ENCODE results near the gene HAGH. TPM values are rescaled to one million over a fixed set of nuclear protein-coding genes. Genes with fewer than 3 reads are reported as not detected.
A peak's percentile ranks its signal among the peaks of the same experiment; 100 is the strongest.

The HAGH gene
- total RNA-seq, 2 experiments from 2014 or later, result 26.9 to 29.9 TPM

- Histone ChIP-seq H2AFZ (ENCODE audit: low read length) (no peak overlapping the region), H4K20me1 (ENCODE audit: insufficient read depth, low read length) (no peaks in the 10 kb centered on the region), H3K27ac (ENCODE audit: low read depth, low read length, poor library complexity, severe bottlenecking) (no peak overlapping the region), H3K79me2 (ENCODE audit: insufficient read depth, low read depth, low read length) (no peaks in the 10 kb centered on the region), H3K4me1 (ENCODE audit: insufficient read depth, low read length, poor library complexity, severe bottlenecking) (peaks cover 23% of the 10 kb centered on the region), H3K4me3 (ENCODE audit: low read depth, low read length, poor library complexity, severe bottlenecking) (peak overlapping the region; percentile 78), H3K36me3 (ENCODE audit: insufficient read depth, low read length) (no peaks in the 10 kb centered on the region), H3K9me2 (ENCODE audit: insufficient read depth, low read length) (no peaks in the 10 kb centered on the region), H3K4me2 (ENCODE audit: low read length) (peak overlapping the region; percentile 76; the same call in 1 of the 2 replicates), H3K9me3 (ENCODE audit: low read length) (no peaks in the 10 kb centered on the region)
- TF ChIP-seq CTCF (conservative IDR thresholded peaks at IDR 0.05; ENCODE audit: low read length) (no peak), EZH2phosphoT487 (IDR thresholded peaks at IDR 0.05; ENCODE audit: borderline replicate concordance, low read depth, low read length) (no peak)
- no TSS peak for BruUV-seq (replicated peaks)
- intact Hi-C loops (cut with micrococcal nuclease; ENCODE audit: unreplicated experiment), result loop anchor here (5.0 kb wide), 1 partner anchor 43 kb away; the partner anchor contains the start of genes NUBP2 and SPSB3
- DNase-seq (ENCODE audit: low spot score), result no peak
- POLR2A ChIA-PET, result no interaction called here
- CTCF ChIA-PET (ENCODE audit: unreplicated experiment), result no interaction called here
Measured at GRCh38 chr16:1825381-1825863, 1.2 kb downstream of the HAGH start.

- Histone ChIP-seq H3K9me3 (ENCODE audit: low read length) (no peaks in the 10 kb centered on the region), H3K9me2 (ENCODE audit: insufficient read depth, low read length) (no peaks in the 10 kb centered on the region), H3K4me3 (ENCODE audit: low read depth, low read length, poor library complexity, severe bottlenecking) (no peak overlapping the region), H2AFZ (ENCODE audit: low read length) (no peak overlapping the region), H3K79me2 (ENCODE audit: insufficient read depth, low read depth, low read length) (no peaks in the 10 kb centered on the region), H3K27ac (ENCODE audit: low read depth, low read length, poor library complexity, severe bottlenecking) (no peak overlapping the region), H3K36me3 (ENCODE audit: insufficient read depth, low read length) (no peaks in the 10 kb centered on the region), H3K4me1 (ENCODE audit: insufficient read depth, low read length, poor library complexity, severe bottlenecking) (peaks cover 17% of the 10 kb centered on the region), H4K20me1 (ENCODE audit: insufficient read depth, low read length) (no peaks in the 10 kb centered on the region), H3K4me2 (ENCODE audit: low read length) (no peak overlapping the region)
- BruUV-seq (replicated peaks), result no TSS peak
- intact Hi-C loops (cut with micrococcal nuclease; ENCODE audit: unreplicated experiment), result no loop called here
- TF ChIP-seq CTCF (conservative IDR thresholded peaks at IDR 0.05; ENCODE audit: low read length) (peak; percentile 73), EZH2phosphoT487 (IDR thresholded peaks at IDR 0.05; ENCODE audit: borderline replicate concordance, low read depth, low read length) (no peak)
- ChIA-PET CTCF (ENCODE audit: unreplicated experiment) (no interaction called here), POLR2A (interaction anchor here (0.7 kb wide), 1 partner anchor 1454 kb away, joined by 5 read pairs; the partner anchor contains the start of gene MRPL28)
- peak; percentile 66 for DNase-seq (ENCODE audit: low spot score)
Measured at GRCh38 chr16:1823821-1824220, 2.8 kb downstream of the HAGH start.

- ChIA-PET POLR2A (interaction anchor here (0.5 kb wide), 1 partner anchor 118 kb away, joined by 3 read pairs; no protein-coding TSS in a partner anchor), CTCF (ENCODE audit: unreplicated experiment) (interaction anchor here (0.6 kb wide), 1 partner anchor 106 kb away, joined by 3 read pairs; no protein-coding TSS in a partner anchor)
- DNase-seq (ENCODE audit: low spot score), result no peak
- no peaks in the 10 kb centered on the region for H3K9me3 ChIP-seq (ENCODE audit: low read length)
- intact Hi-C loops (cut with micrococcal nuclease; ENCODE audit: unreplicated experiment), result no loop called here
- H3K4me3 ChIP-seq (ENCODE audit: low read depth, low read length, poor library complexity, severe bottlenecking), result no peak overlapping the region
- no peak overlapping the region for H2AFZ ChIP-seq (ENCODE audit: low read length)
- no TSS peak for BruUV-seq (replicated peaks)
- H3K4me1 ChIP-seq (ENCODE audit: insufficient read depth, low read length, poor library complexity, severe bottlenecking), result peaks cover 9% of the 10 kb centered on the region
- H3K36me3 ChIP-seq (ENCODE audit: insufficient read depth, low read length), result no peaks in the 10 kb centered on the region
- H3K79me2 ChIP-seq (ENCODE audit: insufficient read depth, low read depth, low read length), result no peaks in the 10 kb centered on the region
- TF ChIP-seq EZH2phosphoT487 (IDR thresholded peaks at IDR 0.05; ENCODE audit: borderline replicate concordance, low read depth, low read length) (no peak), CTCF (conservative IDR thresholded peaks at IDR 0.05; ENCODE audit: low read length) (no peak)
- H3K9me2 ChIP-seq (ENCODE audit: insufficient read depth, low read length), result no peaks in the 10 kb centered on the region
- no peak overlapping the region for H3K4me2 ChIP-seq (ENCODE audit: low read length)
- H4K20me1 ChIP-seq (ENCODE audit: insufficient read depth, low read length), result no peaks in the 10 kb centered on the region
- no peak overlapping the region for H3K27ac ChIP-seq (ENCODE audit: low read depth, low read length, poor library complexity, severe bottlenecking)
Measured at GRCh38 chr16:1822801-1823200, 3.8 kb downstream of the HAGH start.

Measured in OCI-LY7 (cell line).